Measurements from ENCODE around the gene DYNC1H1. TPM values are rescaled to one million over a fixed set of nuclear protein-coding genes. Genes with fewer than 3 reads are reported as not detected.

Gene DYNC1H1
- total and polyA plus RNA-seq, 3 donors from 2014 or later: 313 to 691 (median 538) TPM

DNA sequence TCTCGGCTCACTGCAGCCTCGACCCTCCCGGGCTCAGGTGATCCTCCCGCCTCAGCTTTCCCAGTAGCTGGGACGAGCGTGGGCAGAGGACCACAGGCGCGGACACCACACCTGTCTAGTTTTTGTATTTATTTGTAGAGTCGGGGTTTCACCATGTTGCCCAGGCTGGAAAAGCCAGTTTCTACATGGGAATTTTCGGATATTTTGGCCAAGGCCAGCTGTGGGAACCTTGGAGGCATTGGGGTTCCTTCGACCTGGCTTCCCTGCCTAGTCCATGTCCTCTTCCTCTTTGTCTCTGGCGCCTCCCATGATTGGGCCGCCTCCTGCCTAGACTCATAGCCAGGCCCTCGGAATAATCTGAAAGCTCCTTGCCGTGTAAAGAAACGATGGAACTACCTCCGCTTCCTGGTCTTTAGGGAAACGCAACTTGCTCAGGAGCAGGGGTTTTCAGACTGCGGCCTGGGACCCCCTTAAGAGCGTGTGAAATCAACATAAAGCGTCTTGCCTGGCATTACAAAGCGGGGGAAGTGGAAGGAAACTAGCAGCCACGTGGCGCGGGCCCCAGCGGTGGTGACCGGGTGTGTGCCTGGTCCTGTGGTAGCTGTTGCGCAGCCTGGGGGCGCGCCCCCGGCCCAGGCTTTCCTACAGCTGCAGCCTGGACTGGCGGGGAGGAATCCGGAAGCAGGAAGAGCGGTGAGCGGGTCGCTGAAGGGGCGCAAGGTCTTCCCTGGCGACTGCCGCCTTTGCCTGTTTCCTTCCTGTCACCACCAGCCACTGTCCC, 123.8 kb downstream of the DYNC1H1 start:
- DNase-seq: peak; percentile 70
- no peaks in the 10 kb centered on the region for H3K27me3 ChIP-seq
- peak overlapping the region; percentile 82 to 99 for H3K4me3 ChIP-seq
- peak overlapping the region; percentile 98 to 100 for H3K27ac ChIP-seq
- H3K4me1 ChIP-seq: peaks cover 27% of the 10 kb centered on the region
- intact Hi-C loops (cut with DNase I; ENCODE audit: low total_unique reads): no loop called here
- TF ChIP-seq, protein P1, sequence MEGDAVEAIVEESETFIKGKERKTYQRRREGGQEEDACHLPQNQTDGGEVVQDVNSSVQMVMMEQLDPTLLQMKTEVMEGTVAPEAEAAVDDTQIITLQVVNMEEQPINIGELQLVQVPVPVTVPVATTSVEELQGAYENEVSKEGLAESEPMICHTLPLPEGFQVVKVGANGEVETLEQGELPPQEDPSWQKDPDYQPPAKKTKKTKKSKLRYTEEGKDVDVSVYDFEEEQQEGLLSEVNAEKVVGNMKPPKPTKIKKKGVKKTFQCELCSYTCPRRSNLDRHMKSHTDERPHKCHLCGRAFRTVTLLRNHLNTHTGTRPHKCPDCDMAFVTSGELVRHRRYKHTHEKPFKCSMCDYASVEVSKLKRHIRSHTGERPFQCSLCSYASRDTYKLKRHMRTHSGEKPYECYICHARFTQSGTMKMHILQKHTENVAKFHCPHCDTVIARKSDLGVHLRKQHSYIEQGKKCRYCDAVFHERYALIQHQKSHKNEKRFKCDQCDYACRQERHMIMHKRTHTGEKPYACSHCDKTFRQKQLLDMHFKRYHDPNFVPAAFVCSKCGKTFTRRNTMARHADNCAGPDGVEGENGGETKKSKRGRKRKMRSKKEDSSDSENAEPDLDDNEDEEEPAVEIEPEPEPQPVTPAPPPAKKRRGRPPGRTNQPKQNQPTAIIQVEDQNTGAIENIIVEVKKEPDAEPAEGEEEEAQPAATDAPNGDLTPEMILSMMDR (IDR thresholded peaks at IDR 0.05): peak in 1 of 3 experiments; percentile 19
- no peak for TF ChIP-seq POLR2A (IDR thresholded peaks at IDR 0.05)
- 11 to 19% methylated on average over 13 to 39 of the region's 39 CpGs for WGBS, 2 donors
- H3K9me3 ChIP-seq: no peaks in the 10 kb centered on the region
- H3K36me3 ChIP-seq (ENCODE audit: low read depth, missing control alignments): peaks cover 1% of the 10 kb centered on the region

DNA sequence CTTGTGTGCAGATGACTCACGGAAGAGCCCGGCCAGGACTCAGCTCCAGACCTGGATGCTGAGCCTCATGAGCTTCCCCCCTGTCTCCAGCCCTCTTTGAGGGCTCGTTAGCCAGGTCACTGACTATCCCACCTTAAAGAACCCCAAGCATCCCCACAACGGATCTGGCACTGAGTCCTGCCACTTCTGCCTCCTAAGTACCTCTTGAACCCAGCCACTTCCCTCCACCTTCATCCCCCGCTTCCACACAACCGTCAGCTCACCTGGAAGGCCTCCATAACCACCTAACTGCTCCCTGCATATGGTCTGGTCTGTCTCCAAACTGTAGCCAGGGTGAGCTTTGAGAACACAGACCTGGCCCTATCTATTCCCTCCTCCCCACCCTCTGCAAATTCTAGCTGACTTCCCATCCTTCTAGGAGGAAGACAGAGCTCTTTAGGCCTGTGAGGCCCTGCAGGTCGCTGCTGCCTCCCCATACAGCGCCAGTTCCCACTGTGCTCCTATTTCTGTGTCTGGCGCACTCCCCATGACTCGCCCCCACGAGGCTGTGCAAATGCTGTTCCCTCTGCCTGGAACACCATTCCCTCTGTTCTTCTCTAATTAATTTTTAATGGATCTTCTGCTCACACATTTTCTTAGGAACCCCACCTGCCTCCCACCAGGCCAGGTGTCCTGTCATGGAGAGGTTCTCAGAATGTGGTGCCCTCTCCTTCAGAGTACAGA, 125.4 kb downstream of the DYNC1H1 start:
- intact Hi-C loops (cut with DNase I; ENCODE audit: low total_unique reads): no loop called here
- no peak overlapping the region for H3K4me3 ChIP-seq
- no peaks in the 10 kb centered on the region for H3K27me3 ChIP-seq
- no peak for DNase-seq
- no peaks in the 10 kb centered on the region for H3K36me3 ChIP-seq (ENCODE audit: low read depth, missing control alignments)
- 62 to 81% methylated on average over 11 of the region's 11 CpGs for WGBS, 2 donors
- H3K4me1 ChIP-seq: peaks cover 15% of the 10 kb centered on the region
- H3K9me3 ChIP-seq: no peaks in the 10 kb centered on the region
- H3K27ac ChIP-seq: no peak overlapping the region
- no peak for TF ChIP-seq POLR2A (IDR thresholded peaks at IDR 0.05)
- TF ChIP-seq, protein P1 (IDR thresholded peaks at IDR 0.05): no peak

DNA sequence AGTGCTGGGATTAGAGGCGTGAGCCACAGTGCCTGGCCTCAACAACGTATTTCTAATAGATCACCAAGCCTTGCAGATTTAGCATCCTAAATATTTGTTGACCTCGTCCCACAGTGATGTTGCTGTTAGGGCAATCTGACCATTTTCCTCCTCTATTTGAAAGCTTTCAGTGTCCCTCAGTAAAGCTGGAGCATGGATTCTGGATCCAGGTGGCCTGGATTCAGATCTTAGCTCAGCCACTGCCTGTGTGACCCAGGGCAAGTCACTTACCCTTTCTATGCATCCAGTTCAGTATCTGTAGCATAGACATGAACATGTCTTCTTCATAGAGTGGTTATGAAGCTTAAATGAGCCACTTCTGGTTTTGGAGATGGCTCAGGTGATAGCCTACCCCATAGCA, 126.3 kb downstream of the DYNC1H1 start:
- DNase-seq: no peak
- peaks cover 7% of the 10 kb centered on the region for H3K4me1 ChIP-seq
- no peaks in the 10 kb centered on the region for H3K9me3 ChIP-seq
- H3K27me3 ChIP-seq: no peaks in the 10 kb centered on the region
- intact Hi-C loops (cut with DNase I; ENCODE audit: low total_unique reads): no loop called here
- no peak overlapping the region for H3K27ac ChIP-seq
- H3K4me3 ChIP-seq: no peak overlapping the region
- H3K36me3 ChIP-seq (ENCODE audit: low read depth, missing control alignments): no peaks in the 10 kb centered on the region
- WGBS, 2 donors: 75 to 76% methylated on average over 3 of the region's 3 CpGs
- TF ChIP-seq, protein P1 (IDR thresholded peaks at IDR 0.05): no peak
- no peak for TF ChIP-seq POLR2A (IDR thresholded peaks at IDR 0.05)

DNA sequence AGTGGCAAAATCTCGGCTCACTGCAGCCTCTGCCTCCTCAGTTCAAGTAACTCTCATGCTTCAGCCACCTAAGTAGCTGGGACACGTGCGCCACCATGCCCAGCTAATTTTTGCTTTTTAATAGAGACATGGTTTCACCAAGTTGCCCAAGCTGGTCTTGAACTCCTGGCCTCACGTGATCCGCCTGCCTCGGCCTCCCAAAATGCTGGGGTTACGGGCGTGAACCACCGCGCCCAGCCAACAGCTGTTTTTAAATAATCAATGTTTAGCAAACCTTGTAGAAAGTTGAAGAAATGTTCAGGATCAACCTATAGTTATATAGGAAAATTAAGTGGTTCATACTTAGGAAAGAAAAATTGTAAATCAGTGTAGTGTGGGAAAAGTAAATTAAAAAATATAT, 128.4 kb downstream of the DYNC1H1 start:
- H3K27me3 ChIP-seq: no peaks in the 10 kb centered on the region

More for the DNA sequence above, 128.4 kb downstream of the DYNC1H1 start:
- H3K4me3 ChIP-seq: no peak overlapping the region
- WGBS, 2 donors: 95 to 99% methylated on average over 10 of the region's 10 CpGs
- intact Hi-C loops (cut with DNase I; ENCODE audit: low total_unique reads): no loop called here
- H3K9me3 ChIP-seq: no peaks in the 10 kb centered on the region
- peaks cover 10% of the 10 kb centered on the region for H3K4me1 ChIP-seq
- DNase-seq: no peak
- no peaks in the 10 kb centered on the region for H3K36me3 ChIP-seq (ENCODE audit: low read depth, missing control alignments)
- TF ChIP-seq, protein P1 (IDR thresholded peaks at IDR 0.05): no peak
- TF ChIP-seq POLR2A (IDR thresholded peaks at IDR 0.05): no peak
- no peak overlapping the region for H3K27ac ChIP-seq
